MM.1S (cell line): ENCODE results near the gene RASSF1.

Experiments
- DNase-seq: peaks from one replicate; pipeline ENCODE4 v3.0.0-alpha.2; 2015
- H2AFZ ChIP-seq: fragments of 300-600 bp; sonication (generic); 2 replicates; pipeline ENCODE4 v1.6.0; 2016; ENCODE audit warnings: antibody characterized with exemption, low read length
- H3F3A ChIP-seq: fragments of 300-600 bp; sonication (generic); 2 replicates; pipeline ENCODE4 v1.6.1; 2016; ENCODE audit warnings: mild to moderate bottlenecking, antibody characterized with exemption, low read length, moderate library complexity, mixed read lengths; ENCODE audit not compliant: insufficient read depth
- H3K27ac ChIP-seq: fragments of 300-600 bp; sonication (generic); 2 replicates; pipeline ENCODE4 v1.5.1; 2016; ENCODE audit warnings: mild to moderate bottlenecking, low read length
- H3K27me3 ChIP-seq: fragments of 300-600 bp; sonication (generic); replicated peaks from 2 replicates; pipeline ENCODE4 v1.6.0; 2016; ENCODE audit warnings: low read length; ENCODE audit not compliant: insufficient read depth
- H3K36me3 ChIP-seq: fragments of 300-600 bp; sonication (generic); replicated peaks from 2 replicates; pipeline ENCODE4 v1.6.1; 2016; ENCODE audit warnings: mild to moderate bottlenecking, low read length, mixed read lengths; ENCODE audit not compliant: insufficient read depth
- H3K4me1 ChIP-seq: fragments of 300-600 bp; sonication (generic); 2 replicates; pipeline ENCODE4 v1.6.1; 2016; ENCODE audit warnings: low read length, mixed read lengths
- H3K4me2 ChIP-seq: fragments of 300-600 bp; sonication (generic); 2 replicates; pipeline ENCODE4 v1.6.0; 2016; ENCODE audit warnings: low read depth, low read length
- H3K4me3 ChIP-seq: fragments of 300-600 bp; sonication (generic); 2 replicates; pipeline ENCODE4 v1.5.1; 2016; ENCODE audit warnings: low read length, mixed read lengths
- H3K79me2 ChIP-seq: fragments of 300-600 bp; sonication (generic); 2 replicates; pipeline ENCODE4 v1.6.1; 2016; ENCODE audit warnings: mixed run types, low read length, mixed read lengths
- H3K9ac ChIP-seq: fragments of 300-600 bp; sonication (generic); 2 replicates; pipeline ENCODE4 v1.6.1; 2016; ENCODE audit warnings: low read length, mixed read lengths
- H3K9me2 ChIP-seq: fragments of 300-600 bp; sonication (generic); replicated peaks from 2 replicates; pipeline ENCODE4 v1.6.1; 2016; ENCODE audit warnings: mild to moderate bottlenecking, low read length, mixed read lengths; ENCODE audit not compliant: insufficient read depth
- H3K9me3 ChIP-seq: fragments of 300-600 bp; sonication (generic); replicated peaks from 2 replicates; pipeline ENCODE4 v1.6.1; 2016; ENCODE audit warnings: mild to moderate bottlenecking, low read length, mixed read lengths; ENCODE audit not compliant: insufficient read depth
- H4K20me1 ChIP-seq: fragments of 300-600 bp; sonication (generic); 2 replicates; pipeline ENCODE4 v1.6.1; 2016; ENCODE audit warnings: mild to moderate bottlenecking, low read length, moderate library complexity, mixed read lengths; ENCODE audit not compliant: insufficient read depth
- EZH2 ChIP-seq: fragments of 300-600 bp; sonication (generic); optimal IDR thresholded peaks from 2 replicates; pipeline ENCODE3; 2017; ENCODE audit warnings: low read depth, mild to moderate bottlenecking, antibody characterized with exemption, low read length, mixed read lengths
- EZH2phosphoT487 ChIP-seq: fragments of 300-600 bp; sonication (generic); IDR thresholded peaks from 2 replicates; pipeline ENCODE4 v1.6.1; 2018; ENCODE audit warnings: antibody characterized with exemption, low read length
- TF ChIP-seq, protein P1 (sequence below): fragments of 300-600 bp; sonication (generic); IDR thresholded peaks from 2 replicates; pipeline ENCODE4 v1.5.1; 2016; ENCODE audit warnings: antibody characterized with exemption, low read length, mixed read lengths

Gene RASSF1

DNA sequence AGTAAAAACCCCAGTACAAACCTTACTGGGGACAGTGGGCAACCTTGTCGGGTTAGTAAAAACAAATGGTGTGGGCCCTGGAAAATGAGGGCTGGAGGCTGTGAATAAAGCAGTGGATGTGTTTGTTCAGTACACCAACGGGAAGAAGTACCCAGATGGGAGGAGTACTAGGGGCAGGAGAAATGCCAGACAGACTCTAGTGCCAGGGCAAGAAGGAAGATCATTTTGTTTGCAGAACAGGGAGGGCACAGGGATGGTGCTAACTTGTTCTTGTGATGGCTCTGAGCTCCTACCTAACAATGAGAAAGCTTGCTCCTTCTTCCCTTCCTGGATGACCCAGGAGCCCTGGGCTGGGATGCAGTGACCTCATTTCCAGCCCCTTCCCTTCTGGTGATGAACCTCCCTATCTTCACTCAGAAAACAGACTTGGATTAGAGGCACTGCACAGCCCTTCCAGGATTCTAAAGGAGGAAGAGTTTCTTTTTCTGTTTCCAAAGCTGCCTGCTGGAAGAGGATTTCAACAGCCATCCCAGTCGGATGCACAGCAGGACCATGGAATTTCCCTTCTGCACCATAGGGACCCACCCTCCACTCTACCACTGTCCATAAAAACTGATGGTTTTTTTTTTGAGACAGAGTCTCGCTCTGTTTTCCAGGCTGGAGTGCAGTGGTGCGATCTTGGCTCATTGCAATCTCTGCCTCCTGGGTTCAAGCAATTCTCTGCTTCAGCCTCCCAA is 6.1 kb downstream of the RASSF1 start:
- Histone ChIP-seq H3K9me3 (no peaks in the 10 kb centered on the region), H3K4me1 (peaks cover 4% of the 10 kb centered on the region; the same call in 1 of the 2 replicates), H3K79me2 (peaks cover 74% of the 10 kb centered on the region), H2AFZ (no peak overlapping the region), H4K20me1 (no peaks in the 10 kb centered on the region), H3K4me3 (no peak overlapping the region), H3F3A (peaks cover 20% of the 10 kb centered on the region), H3K27me3 (no peaks in the 10 kb centered on the region), H3K36me3 (peaks cover 14% of the 10 kb centered on the region), H3K9me2 (no peaks in the 10 kb centered on the region), H3K4me2 (peak overlapping the region; percentile 34; the same call in 1 of the 2 replicates), H3K9ac (no peak overlapping the region; the same call in 1 of the 2 replicates), H3K27ac (no peak overlapping the region)
- TF ChIP-seq EZH2phosphoT487 = no peak
- no peak for DNase-seq

GRCh38 chr3:50333744-50334328 is 6.8 kb downstream of the RASSF1 start:
- Histone ChIP-seq H3F3A (peaks cover 24% of the 10 kb centered on the region), H3K36me3 (peaks cover 14% of the 10 kb centered on the region), H3K79me2 (peaks cover 74% of the 10 kb centered on the region), H3K4me1 (peaks cover 4% of the 10 kb centered on the region; the same call in 1 of the 2 replicates), H3K9me3 (no peaks in the 10 kb centered on the region), H2AFZ (no peak overlapping the region), H3K9ac (no peak overlapping the region; the same call in 1 of the 2 replicates), H3K27me3 (no peaks in the 10 kb centered on the region), H3K27ac (no peak overlapping the region), H4K20me1 (no peaks in the 10 kb centered on the region), H3K4me3 (no peak overlapping the region), H3K9me2 (no peaks in the 10 kb centered on the region), H3K4me2 (no peak overlapping the region)
- TF ChIP-seq EZH2phosphoT487 (no peak), EZH2 (no peak)
- TF ChIP-seq, protein P1, sequence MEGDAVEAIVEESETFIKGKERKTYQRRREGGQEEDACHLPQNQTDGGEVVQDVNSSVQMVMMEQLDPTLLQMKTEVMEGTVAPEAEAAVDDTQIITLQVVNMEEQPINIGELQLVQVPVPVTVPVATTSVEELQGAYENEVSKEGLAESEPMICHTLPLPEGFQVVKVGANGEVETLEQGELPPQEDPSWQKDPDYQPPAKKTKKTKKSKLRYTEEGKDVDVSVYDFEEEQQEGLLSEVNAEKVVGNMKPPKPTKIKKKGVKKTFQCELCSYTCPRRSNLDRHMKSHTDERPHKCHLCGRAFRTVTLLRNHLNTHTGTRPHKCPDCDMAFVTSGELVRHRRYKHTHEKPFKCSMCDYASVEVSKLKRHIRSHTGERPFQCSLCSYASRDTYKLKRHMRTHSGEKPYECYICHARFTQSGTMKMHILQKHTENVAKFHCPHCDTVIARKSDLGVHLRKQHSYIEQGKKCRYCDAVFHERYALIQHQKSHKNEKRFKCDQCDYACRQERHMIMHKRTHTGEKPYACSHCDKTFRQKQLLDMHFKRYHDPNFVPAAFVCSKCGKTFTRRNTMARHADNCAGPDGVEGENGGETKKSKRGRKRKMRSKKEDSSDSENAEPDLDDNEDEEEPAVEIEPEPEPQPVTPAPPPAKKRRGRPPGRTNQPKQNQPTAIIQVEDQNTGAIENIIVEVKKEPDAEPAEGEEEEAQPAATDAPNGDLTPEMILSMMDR = no peak
- DNase-seq = no peak

- H3K36me3 ChIP-seq = peaks cover 14% of the 10 kb centered on the region
These were observed 9.2 kb downstream of the RASSF1 start for GRCh38 chr3:50331364-50331907.

More at GRCh38 chr3:50331364-50331907, 9.2 kb downstream of the RASSF1 start:
- no peak overlapping the region for H3K4me3 ChIP-seq
- no peaks in the 10 kb centered on the region for H3K9me2 ChIP-seq
- no peaks in the 10 kb centered on the region for H3K9me3 ChIP-seq
- no peaks in the 10 kb centered on the region for H3K27me3 ChIP-seq
- peaks cover 18% of the 10 kb centered on the region for H3F3A ChIP-seq
- H4K20me1 ChIP-seq = no peaks in the 10 kb centered on the region
- peaks cover 77% of the 10 kb centered on the region for H3K79me2 ChIP-seq
- no peak overlapping the region for H3K9ac ChIP-seq
- TF ChIP-seq EZH2 (no peak), EZH2phosphoT487 (no peak)
- TF ChIP-seq, protein P1 = no peak
- H3K27ac ChIP-seq = no peak overlapping the region
- no peak for DNase-seq
- H3K4me2 ChIP-seq = no peak overlapping the region
- 0 out of 2 replicates have a peak, but pooled peaks cover 5% of the 10 kb centered on the region for H3K4me1 ChIP-seq
- no peak overlapping the region for H2AFZ ChIP-seq
